GM12892 (cell line): ENCODE measurements around the gene FBXL20.
"Not testable (repeated sequence)": the region's sequence is repeated elsewhere in the genome, so short reads cannot be mapped to it uniquely, and the experiment has no call there.

Experiments
- POLR2A ChIP-seq: IDR thresholded peaks from 2 replicates; pipeline ENCODE4 v1.6.1; 2011; ENCODE audit warnings: low read depth, low read length, control low read depth
- POLR2AphosphoS5 ChIP-seq: IDR thresholded peaks from 2 replicates; pipeline ENCODE4 v1.6.1; 2011; ENCODE audit warnings: low read depth, low read length, control low read depth

- not testable (repeated sequence) for TF ChIP-seq POLR2AphosphoS5, POLR2A
Observed at GRCh38 chr17:39439868-39440267, 38.4 kb upstream of the FBXL20 start.
